Ovary (tissue), 9 donors: ENCODE measurements around the gene DRC3. TPM values are rescaled to one million over a fixed set of nuclear protein-coding genes. Genes with fewer than 3 reads are reported as not detected.

Experiments
- DNase-seq, 5 donors: peaks; one replicate each; pipeline ENCODE4 v3.0.0-alpha.2; 2019 to 2020
- H3K27ac ChIP-seq, 2 donors: fragments of 200-600 bp; one replicate each; pipeline versions ENCODE4 v1.5.1 to v1.8.0; 2019 to 2022
- H3K27me3 ChIP-seq: fragments of 200-600 bp; one replicate; pipeline ENCODE4 v1.8.0; 2022
- H3K36me3 ChIP-seq: fragments of 200-600 bp; sonication (generic); one replicate; pipeline ENCODE4 v1.5.1; 2019
- H3K4me1 ChIP-seq: one replicate; pipeline ENCODE4 v1.8.1; 2013; ENCODE audit warnings: mild to moderate bottlenecking, moderate library complexity; ENCODE audit not compliant: insufficient read depth
- H3K4me3 ChIP-seq: fragments of 200-600 bp; sonication (generic); one replicate; pipeline ENCODE4 v1.5.1; 2017
- H3K9me3 ChIP-seq, 2 donors: fragments of 200-600 bp in 1 of 2; sonication (generic) in 1 of 2; one replicate each; pipeline versions ENCODE4 v1.5.1 to v1.8.1; 2013 to 2019; ENCODE audit warnings: mild to moderate bottlenecking in 1 of 2, moderate library complexity in 1 of 2
- CTCF ChIP-seq, 3 donors: fragments of 450-650 bp in 2 of 3; fragments of 200-600 bp in 1 of 3; IDR thresholded peaks; one replicate each; pipeline versions ENCODE4 v1.5.1 to v1.8.0; 2016 to 2022; ENCODE audit warnings: antibody characterized with exemption in 3 of 3, mild to moderate bottlenecking in 1 of 3
- EP300 ChIP-seq: sonication (generic); formaldehyde crosslinking; IDR thresholded peaks from one replicate; pipeline ENCODE4 v1.6.1; 2017; ENCODE audit warnings: antibody characterized with exemption
- POLR2A ChIP-seq: fragments of 450-650 bp; IDR thresholded peaks from one replicate; pipeline ENCODE4 v1.6.1; 2017; ENCODE audit warnings: antibody characterized with exemption, mild to moderate bottlenecking, moderate library complexity
- WGBS, 3 donors: extraction: QIAGEN DNeasy Blood & Tissue Kit in 1 of 3; methylation state at CpG; one replicate each; pipeline versions ENCODE4 v1.1.5 to v1.1.7; 2013 to 2017; 5-methylcytosine and 5-hydroxymethylcytosine counted together
- intact Hi-C, 4 donors: fragments of 100-400 bp; cut with DNase I; formaldehyde crosslinking; loops; one replicate each; pipeline versions ENCODE4 v1.11.0 to v1.15.1; 2022 to 2023
- polyA plus RNA-seq, 2 donors: library from polyadenylated mRNA; stranded (reverse); fragments of 200-250 nt in 1 of 2; fragments of 350-450 nt in 1 of 2; fragmentation: Illumina TruSeq in 1 of 2; extraction: RNeasy Lipid Tissue Mini Kit (QIAGEN cat#74804) in 1 of 2; gene quantifications; one replicate each; pipeline ENCODE4 v1.2.3, GENCODE V29; 2013 to 2014
- total RNA-seq, 7 donors: library from RNA; depleted of rRNA in 2 of 7; stranded (reverse); fragments of >200 nt in 2 of 7; fragmentation: NEBNext Ultra II Directional in 3 of 7; extraction: Animal tissue kit (Norgen Biotek cat#: 25700) in 3 of 7; gene quantifications; one replicate each; pipeline versions ENCODE4 v1.1.0 to v1.2.4, GENCODE V29; 2016 to 2023
- donor health status: DM: no; HTN: no; CAD: no; lungs with moderate emphysema.
- donor health status: DM: no; HTN: no; CAD: no.
- donor health status: Bipolar disorder and iron deficiency.
- donor health status: DM: yes; HTN: yes; CAD: no.
- donor health status: DM: no; HTN: no; CAD: no.
- donor health status: DM: yes; HTN: yes; CAD: no.

The DRC3 gene
- total and polyA plus RNA-seq, 9 donors, result 3.6 to 35.3 (median 6.0) TPM

GRCh38 chr17:17940441-17940911 lies 32.2 kb upstream of the DRC3 start:
- no peak for DNase-seq

GRCh38 chr17:17941015-17941414 lies 31.6 kb upstream of the DRC3 start:
- WGBS, 3 donors, result 38 to 47% (median 47%) methylated on average over 5 of the region's 5 CpGs
- Histone ChIP-seq H3K27ac (peak overlapping the region in 1 of 2 donors; percentile 10), H3K36me3 (no peaks in the 10 kb centered on the region), H3K27me3 (no peaks in the 10 kb centered on the region), H3K9me3 (no peaks in the 10 kb centered on the region), H3K4me1 (peaks cover 28% of the 10 kb centered on the region), H3K4me3 (no peak overlapping the region)
- intact Hi-C loops, result no loop called here
- TF ChIP-seq CTCF (IDR thresholded peaks at IDR 0.05), result no peak
- TF ChIP-seq EP300, result no peak
- no peak for TF ChIP-seq POLR2A
- DNase-seq, result no peak

More at GRCh38 chr17:17940441-17940911, 32.2 kb upstream of the DRC3 start:
- Histone ChIP-seq H3K36me3 (no peaks in the 10 kb centered on the region), H3K27ac (no peak overlapping the region), H3K9me3 (no peaks in the 10 kb centered on the region), H3K27me3 (no peaks in the 10 kb centered on the region), H3K4me3 (no peak overlapping the region), H3K4me1 (peaks cover 28% of the 10 kb centered on the region)
- 24 to 28% (median 27%) methylated on average over 3 of the region's 3 CpGs for WGBS, 3 donors
- intact Hi-C loops, result no loop called here
- TF ChIP-seq POLR2A (no peak), CTCF (IDR thresholded peaks at IDR 0.05) (no peak), EP300 (no peak)

GRCh38 chr17:17942846-17943245 lies 29.8 kb upstream of the DRC3 start:
- TF ChIP-seq EP300 (no peak), CTCF (IDR thresholded peaks at IDR 0.05) (no peak), POLR2A (no peak)

GRCh38 chr17:17943281-17943984 lies 29.2 kb upstream of the DRC3 start:
- H3K4me3 ChIP-seq, result no peak overlapping the region
- TF ChIP-seq POLR2A, result no peak
- no peak for TF ChIP-seq EP300
- no peak for TF ChIP-seq CTCF (IDR thresholded peaks at IDR 0.05)
- 37 to 50% (median 46%) methylated on average over 3 of the region's 3 CpGs for WGBS, 3 donors
- intact Hi-C loops, result no loop called here
- H3K36me3 ChIP-seq, result no peaks in the 10 kb centered on the region
- no peaks in the 10 kb centered on the region for H3K9me3 ChIP-seq
- H3K4me1 ChIP-seq, result peaks cover 28% of the 10 kb centered on the region
- H3K27ac ChIP-seq, result no peak overlapping the region
- no peak for DNase-seq
- no peaks in the 10 kb centered on the region for H3K27me3 ChIP-seq

More at GRCh38 chr17:17942846-17943245, 29.8 kb upstream of the DRC3 start:
- H3K27ac ChIP-seq, result no peak overlapping the region
- H3K9me3 ChIP-seq, result no peaks in the 10 kb centered on the region
- H3K4me3 ChIP-seq, result no peak overlapping the region
- no peak for DNase-seq
- no peaks in the 10 kb centered on the region for H3K27me3 ChIP-seq
- peaks cover 27% of the 10 kb centered on the region for H3K4me1 ChIP-seq
- no peaks in the 10 kb centered on the region for H3K36me3 ChIP-seq
- intact Hi-C loops, result no loop called here
